HCT116 (cell line): ENCODE results near the gene GABPB2. TPM values are rescaled to one million over a fixed set of nuclear protein-coding genes. Genes with fewer than 3 reads are reported as not detected.

Source experiments
- ATAC-seq: fragments of 200-7000 bp; cut with Tn5 transposase; 2 replicates; pipeline ENCODE4 v1.9.1; 2020; ENCODE audit warnings: mild to moderate bottlenecking, moderate library complexity
- BruUV-seq: library from RNA; stranded (reverse); fragments of 400-500 nt; replicated peaks from 2 replicates; lab custom pipeline; 2021; lab: Mats Ljungman, UMichigan
- CTCF ChIA-PET: fragments of 300-600 bp; sonication (Branson Sonifier 250); formaldehyde crosslinking; loops from one replicate; lab custom pipeline; 2021; ENCODE audit warnings: antibody characterized with exemption; lab: Charles Lee
- POLR2A ChIA-PET: fragments of 300-600, 350-600 bp; sonication (Branson Sonifier 250); formaldehyde crosslinking; loops from one replicate; lab custom pipeline; 2021; ENCODE audit warnings: antibody characterized with exemption; lab: Charles Lee
- RAD21 ChIA-PET, 2 experiments: fragments of 300-600 bp; sonication (Branson Sonifier 250); formaldehyde crosslinking; loops; one replicate each; lab custom pipeline; 2023; ENCODE audit warnings: low total read pairs in 2 of 2; ENCODE audit not compliant: uncharacterized antibody in 2 of 2, unreplicated experiment in 2 of 2, low non-redundant PET in 1 of 2; lab: Charles Lee
- DNase-seq: peaks from one replicate; pipeline ENCODE4 v3.0.0-alpha.2; 2010; ENCODE audit warnings: low read depth, low spot score
- H2AFZ ChIP-seq: fragments of 200-600 bp; shearing (Covaris generic), sonication (generic); 2 replicates; pipeline ENCODE4 v1.6.1; 2017; ENCODE audit warnings: low read depth, mixed run types, mixed read lengths, antibody characterized with exemption, low read length; ENCODE audit not compliant: poor library complexity, severe bottlenecking
- H3K27ac ChIP-seq: 2 replicates; pipeline ENCODE4 v1.5.1; 2012; ENCODE audit warnings: low read depth, low read length
- H3K27me3 ChIP-seq: fragments of 200-600 bp; sonication (generic); 2 replicates; pipeline ENCODE4 v1.6.1; 2016; ENCODE audit warnings: mixed run types, low read length, mixed read lengths; ENCODE audit not compliant: insufficient read depth
- H3K36me3 ChIP-seq, 2 experiments: fragments of 200-500 bp in 1 of 2; fragments of 200-600 bp in 1 of 2; sonication (Bioruptor generic) in 1 of 2; sonication (generic) in 1 of 2; 2 replicates each; pipeline versions ENCODE4 v1.5.1 to v1.6.1; 2014 to 2016; ENCODE audit warnings: low read length in 2 of 2, inconsistent platforms in 1 of 2, mixed read lengths in 1 of 2, mixed run types in 1 of 2; ENCODE audit not compliant: insufficient read depth in 2 of 2, control insufficient read depth in 1 of 2
- H3K4me1 ChIP-seq, 2 experiments: fragments of 200-600 bp in 1 of 2; sonication (generic) in 1 of 2; 2 replicates each; pipeline versions ENCODE4 v1.5.1 to v1.6.1; 2012 to 2017; ENCODE audit warnings: low read length in 2 of 2, inconsistent platforms in 1 of 2, mild to moderate bottlenecking in 1 of 2, mixed read lengths in 1 of 2, mixed run types in 1 of 2, moderate library complexity in 1 of 2; ENCODE audit not compliant: insufficient read depth in 2 of 2, control insufficient read depth in 1 of 2
- H3K4me2 ChIP-seq: fragments of 200-600 bp; sonication (generic); 2 replicates; pipeline ENCODE4 v1.6.1; 2017; ENCODE audit warnings: mixed run types, low read length, mixed read lengths
- H3K4me3 ChIP-seq, 2 experiments: fragments of 200-600 bp in 1 of 2; sonication (generic) in 1 of 2; replicated peaks in 1 of 2; 2 replicates each; pipeline ENCODE4 v1.5.1; 2011 to 2016; ENCODE audit warnings: low read length in 2 of 2, control low read depth in 1 of 2, low read depth in 1 of 2, mild to moderate bottlenecking in 1 of 2, mixed read lengths in 1 of 2, mixed run types in 1 of 2
- H3K79me2 ChIP-seq: fragments of 200-600 bp; sonication (generic); 2 replicates; pipeline ENCODE4 v1.6.1; 2017; ENCODE audit warnings: mild to moderate bottlenecking, mixed run types, low read length, moderate library complexity, mixed read lengths; ENCODE audit not compliant: insufficient read depth
- H3K9ac ChIP-seq: fragments of 200-600 bp; sonication (generic); 2 replicates; pipeline ENCODE4 v1.6.1; 2016; ENCODE audit warnings: low read length, mixed read lengths
- H3K9me2 ChIP-seq: fragments of 200-600 bp; sonication (generic), shearing (Covaris generic); 2 replicates; pipeline ENCODE4 v1.6.1; 2017; ENCODE audit warnings: mixed run types, mild to moderate bottlenecking, moderate library complexity; ENCODE audit not compliant: insufficient read depth
- H3K9me3 ChIP-seq, 2 experiments: fragments of 200-500 bp in 1 of 2; fragments of 200-600 bp in 1 of 2; sonication (Bioruptor generic) in 1 of 2; sonication (generic) in 1 of 2; 2 replicates each; pipeline ENCODE4 v1.6.1; 2014 to 2017; ENCODE audit warnings: low read length in 2 of 2, mixed read lengths in 2 of 2, inconsistent platforms in 1 of 2, low read depth in 1 of 2, mild to moderate bottlenecking in 1 of 2, mixed run types in 1 of 2, moderate library complexity in 1 of 2; ENCODE audit not compliant: control insufficient read depth in 1 of 2, insufficient read depth in 1 of 2
- H4K20me1 ChIP-seq: fragments of 200-600 bp; sonication (generic), shearing (Covaris generic); 2 replicates; pipeline ENCODE4 v1.6.1; 2017; ENCODE audit warnings: mixed run types, mild to moderate bottlenecking, moderate library complexity; ENCODE audit not compliant: insufficient read depth
- CBX3 ChIP-seq: IDR thresholded peaks from 2 replicates; pipeline ENCODE4 v1.6.1; 2012; ENCODE audit warnings: low read depth
- CEBPB ChIP-seq: IDR thresholded peaks from 2 replicates; pipeline ENCODE4 v1.6.1; 2012; ENCODE audit warnings: low read depth
- EGR1 ChIP-seq: IDR thresholded peaks from 2 replicates; pipeline ENCODE4 v1.6.1; 2012; ENCODE audit warnings: low read depth
- EZH2phosphoT487 ChIP-seq: fragments of 200-600 bp; IDR thresholded peaks from 2 replicates; pipeline ENCODE4 v1.6.1; 2018; ENCODE audit warnings: antibody characterized with exemption, borderline replicate concordance
- FOSL1 ChIP-seq: IDR thresholded peaks from 2 replicates; pipeline ENCODE4 v1.6.1; 2012; ENCODE audit warnings: low read depth
- RAD21 ChIP-seq: IDR thresholded peaks from 2 replicates; pipeline ENCODE4 v1.6.1; 2012; ENCODE audit warnings: low read depth, mild to moderate bottlenecking
- SIN3A ChIP-seq: IDR thresholded peaks from 2 replicates; pipeline ENCODE4 v1.6.1; 2012; ENCODE audit warnings: low read depth
- SP1 ChIP-seq: IDR thresholded peaks from 2 replicates; pipeline ENCODE4 v1.6.1; 2012; ENCODE audit warnings: low read depth
- intact Hi-C: fragments of 100-400 bp; cut with micrococcal nuclease; formaldehyde crosslinking; loops from 2 replicates; pipeline ENCODE4 v1.10.0; 2022
- total RNA-seq: library from RNA; stranded (reverse); gene quantifications from one replicate; pipeline ENCODE4 v1.2.1, GENCODE V29; 2021; ENCODE audit not compliant: unreplicated experiment
- TF ChIP-seq, protein P1 (sequence below): IDR thresholded peaks from 2 replicates; pipeline ENCODE4 v1.6.1; 2012
- TF ChIP-seq, protein P2 (sequence below), 3 experiments: fragments of 200-600 bp in 1 of 3; sonication (generic) in 1 of 3; IDR thresholded peaks in 2 of 3; conservative IDR thresholded peaks in 1 of 3; 2 replicates each; pipeline ENCODE4 v1.5.1; 2012 to 2017; ENCODE audit warnings: low read depth in 2 of 3, low read length in 2 of 3, antibody characterized with exemption in 1 of 3, borderline replicate concordance in 1 of 3, control low read depth in 1 of 3, mild to moderate bottlenecking in 1 of 3, mixed read lengths in 1 of 3, mixed run types in 1 of 3, moderate library complexity in 1 of 3; ENCODE audit not compliant: insufficient read depth in 1 of 3

GABPB2 gene
- total RNA-seq, 1 experiment from 2014 or later = 7.7 TPM

DNA sequence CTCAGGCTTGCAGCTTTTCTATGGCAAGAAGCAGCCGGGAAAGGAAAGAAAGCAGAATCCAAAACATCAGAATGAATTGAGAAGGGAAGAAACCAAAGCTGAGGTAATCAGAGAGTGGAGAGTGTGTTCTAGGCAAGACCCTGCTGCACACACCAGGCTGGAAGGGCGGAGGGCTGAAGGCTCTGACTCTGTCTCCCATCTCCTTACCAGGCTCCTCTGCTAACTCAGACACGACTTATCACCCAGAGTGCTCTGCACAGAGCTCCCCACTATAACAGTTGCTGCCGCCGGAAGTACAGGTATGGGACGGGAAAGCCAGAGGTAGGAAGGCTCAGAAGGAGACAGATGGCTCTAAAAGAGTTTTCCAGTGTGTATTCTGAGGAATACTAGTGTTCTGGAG lies 96.6 kb downstream of the GABPB2 start:
- Histone ChIP-seq H3K4me3 (peak overlapping the region; percentile 83 to 88), H3K4me1 (peaks cover 11 to 19% of the 10 kb centered on the region in 2 experiments), H3K36me3 (peaks cover 2 to 12% of the 10 kb centered on the region in 2 experiments; a peak in 3 of 4 replicates), H3K9me3 (no peaks in the 10 kb centered on the region), H3K9ac (peak overlapping the region; percentile 84)
- CTCF ChIA-PET = interaction anchor here (1.4 kb wide), 1 partner anchor 67 kb away, joined by 5 read pairs; no protein-coding TSS in a partner anchor
- BruUV-seq = no TSS peak
- TF ChIP-seq RAD21 (no peak), EGR1 (no peak), CBX3 (no peak), SIN3A (no peak), SP1 (no peak), FOSL1 (no peak), CEBPB (no peak), EZH2phosphoT487 (no peak)
- TF ChIP-seq, protein P1, sequence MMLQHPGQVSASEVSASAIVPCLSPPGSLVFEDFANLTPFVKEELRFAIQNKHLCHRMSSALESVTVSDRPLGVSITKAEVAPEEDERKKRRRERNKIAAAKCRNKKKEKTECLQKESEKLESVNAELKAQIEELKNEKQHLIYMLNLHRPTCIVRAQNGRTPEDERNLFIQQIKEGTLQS = no peak
- TF ChIP-seq, protein P2, sequence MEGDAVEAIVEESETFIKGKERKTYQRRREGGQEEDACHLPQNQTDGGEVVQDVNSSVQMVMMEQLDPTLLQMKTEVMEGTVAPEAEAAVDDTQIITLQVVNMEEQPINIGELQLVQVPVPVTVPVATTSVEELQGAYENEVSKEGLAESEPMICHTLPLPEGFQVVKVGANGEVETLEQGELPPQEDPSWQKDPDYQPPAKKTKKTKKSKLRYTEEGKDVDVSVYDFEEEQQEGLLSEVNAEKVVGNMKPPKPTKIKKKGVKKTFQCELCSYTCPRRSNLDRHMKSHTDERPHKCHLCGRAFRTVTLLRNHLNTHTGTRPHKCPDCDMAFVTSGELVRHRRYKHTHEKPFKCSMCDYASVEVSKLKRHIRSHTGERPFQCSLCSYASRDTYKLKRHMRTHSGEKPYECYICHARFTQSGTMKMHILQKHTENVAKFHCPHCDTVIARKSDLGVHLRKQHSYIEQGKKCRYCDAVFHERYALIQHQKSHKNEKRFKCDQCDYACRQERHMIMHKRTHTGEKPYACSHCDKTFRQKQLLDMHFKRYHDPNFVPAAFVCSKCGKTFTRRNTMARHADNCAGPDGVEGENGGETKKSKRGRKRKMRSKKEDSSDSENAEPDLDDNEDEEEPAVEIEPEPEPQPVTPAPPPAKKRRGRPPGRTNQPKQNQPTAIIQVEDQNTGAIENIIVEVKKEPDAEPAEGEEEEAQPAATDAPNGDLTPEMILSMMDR (IDR thresholded peaks at IDR 0.05 in 2 of 3, conservative IDR thresholded peaks at IDR 0.05 in 1 of 3; ENCODE audit: borderline replicate concordance in 1 of 3, insufficient read depth in 1 of 3, low read depth in 2 of 3, low read length in 2 of 3) = no peak
- TF ChIP-seq, all 23 proteins: peak for 0
- H3K4me2 ChIP-seq = peak overlapping the region; percentile 85
- H3K79me2 ChIP-seq = peaks cover 24% of the 10 kb centered on the region; the same call in 1 of the 2 replicates
- DNase-seq (no peak), ATAC-seq (no peak)
- ChIA-PET POLR2A (interaction anchor here (0.7 to 1.0 kb wide), 2 partner anchors 19 to 23 kb away, joined by 3 read pairs; partner anchors contain the start of gene VPS72), RAD21 (no interaction called here)
- H3K27me3 ChIP-seq = no peaks in the 10 kb centered on the region
- no peaks in the 10 kb centered on the region for H4K20me1 ChIP-seq
- H2AFZ ChIP-seq = no peak overlapping the region
- no peaks in the 10 kb centered on the region for H3K9me2 ChIP-seq
- H3K27ac ChIP-seq = no peak overlapping the region
- intact Hi-C loops = no loop called here
